ENCODE data around the gene LRP10.

The LRP10 gene

GRCh38 chr14:22884738-22885523 lies 13.4 kb downstream of the LRP10 start:
- DNase-seq (ENCODE audit: low spot score) (no peak), FAIRE-seq (no peak)

GRCh38 chr14:22885975-22886374 lies 14.4 kb downstream of the LRP10 start:
- FAIRE-seq (no peak), DNase-seq (ENCODE audit: low spot score) (no peak)

DNA sequence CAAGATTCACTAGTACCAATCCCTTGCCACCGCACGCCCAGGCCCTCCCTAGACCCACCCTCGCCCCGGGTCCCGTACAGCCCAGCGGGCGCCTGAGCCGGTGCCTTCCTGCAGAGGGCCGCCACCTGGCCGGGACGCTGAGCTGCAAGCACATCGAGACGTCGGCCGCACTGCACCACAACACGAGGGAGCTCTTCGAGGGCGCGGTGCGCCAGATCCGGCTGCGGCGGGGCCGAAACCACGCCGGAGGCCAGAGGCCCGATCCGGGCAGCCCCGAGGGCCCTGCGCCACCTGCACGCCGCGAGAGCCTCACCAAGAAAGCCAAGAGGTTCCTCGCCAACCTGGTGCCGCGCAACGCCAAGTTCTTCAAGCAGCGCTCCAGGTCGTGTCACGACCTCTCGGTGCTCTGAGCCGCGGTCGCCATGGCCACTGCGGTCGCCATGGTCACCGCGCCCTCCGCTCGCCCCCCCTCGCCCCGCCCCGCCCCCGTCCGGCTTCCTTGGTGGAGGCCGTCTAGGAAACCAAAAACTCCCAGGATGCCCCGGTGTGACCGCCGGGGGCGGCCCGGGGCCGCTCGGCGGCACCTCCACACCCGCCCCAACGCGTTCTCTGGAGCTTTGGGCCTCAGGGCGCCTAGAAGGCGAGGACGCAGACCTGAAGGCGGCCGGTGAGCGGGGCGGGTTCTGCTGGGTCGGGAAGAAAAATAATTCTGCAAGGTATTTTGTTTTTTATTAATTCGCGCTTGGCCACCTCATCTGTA lies 15.1 kb downstream of the LRP10 start:
- FAIRE-seq (no peak), DNase-seq (ENCODE audit: low spot score) (peak; percentile 31)

- FAIRE-seq (peak; percentile 55), DNase-seq (ENCODE audit: low spot score) (peak; percentile 81)
These were observed 15.9 kb downstream of the LRP10 start for GRCh38 chr14:22887260-22887989.

- FAIRE-seq (no peak), DNase-seq (ENCODE audit: low spot score) (no peak)
These were observed 16.4 kb downstream of the LRP10 start for GRCh38 chr14:22887990-22888378.

- no peak for DNase-seq (ENCODE audit: low spot score)
These were observed 17.1 kb downstream of the LRP10 start for GRCh38 chr14:22888662-22889061.

GRCh38 chr14:22890416-22890815 lies 18.9 kb downstream of the LRP10 start:
- FAIRE-seq = no peak
- no peak for DNase-seq (ENCODE audit: low spot score)

More at GRCh38 chr14:22888662-22889061, 17.1 kb downstream of the LRP10 start:
- no peak for FAIRE-seq

DNA sequence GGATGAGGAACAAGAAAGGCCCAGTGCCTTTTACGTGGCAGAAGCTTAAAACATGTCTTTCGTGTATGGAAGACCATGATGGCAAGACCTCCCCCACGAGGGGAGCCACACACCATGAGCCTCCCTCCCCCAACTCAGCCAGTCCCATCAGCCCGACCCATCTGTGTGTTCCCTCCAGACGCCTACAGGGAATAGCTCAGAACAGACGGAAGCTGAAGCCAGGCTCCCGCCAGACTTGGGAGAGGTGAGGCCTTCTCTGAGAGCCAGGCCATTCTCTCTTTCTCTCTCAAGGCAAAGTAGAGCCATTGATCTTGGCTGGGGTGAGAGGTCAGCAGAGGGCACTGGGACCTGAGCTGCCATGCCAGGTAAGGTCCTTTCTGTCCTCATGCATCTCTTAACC lies 20.9 kb downstream of the LRP10 start:
- no peak for FAIRE-seq

DNA sequence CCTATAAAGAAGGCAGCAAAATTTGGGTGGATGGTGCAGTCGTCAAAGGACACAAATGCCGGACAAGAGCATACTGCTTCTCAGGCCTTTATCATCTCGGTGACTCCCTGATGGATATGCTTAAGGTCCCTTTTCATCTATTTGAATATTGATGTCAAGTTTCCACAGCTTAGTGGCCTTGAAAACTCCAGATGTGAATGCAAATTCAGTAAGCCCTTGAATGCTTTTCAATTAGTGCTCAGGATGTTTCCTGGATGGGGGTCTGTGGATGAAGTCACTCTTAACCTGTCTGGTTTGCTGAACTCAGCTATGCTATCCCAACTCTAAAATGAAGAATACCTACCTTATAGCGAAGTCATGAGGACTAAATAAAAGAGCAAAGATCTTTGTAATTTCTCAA lies 22.2 kb downstream of the LRP10 start:
- no peak for DNase-seq (ENCODE audit: low spot score)
- no peak for FAIRE-seq

More for the DNA sequence above, 20.9 kb downstream of the LRP10 start:
- no peak for DNase-seq (ENCODE audit: low spot score)

GRCh38 chr14:22895402-22895801 lies 23.9 kb downstream of the LRP10 start:
- FAIRE-seq (no peak), DNase-seq (ENCODE audit: low spot score) (no peak)

GRCh38 chr14:22896356-22896755 lies 24.8 kb downstream of the LRP10 start:
- no peak for FAIRE-seq
- no peak for DNase-seq (ENCODE audit: low spot score)

- DNase-seq (ENCODE audit: low spot score) = no peak
- no peak for FAIRE-seq
These were observed 25.2 kb downstream of the LRP10 start for GRCh38 chr14:22896760-22897159.

DNA sequence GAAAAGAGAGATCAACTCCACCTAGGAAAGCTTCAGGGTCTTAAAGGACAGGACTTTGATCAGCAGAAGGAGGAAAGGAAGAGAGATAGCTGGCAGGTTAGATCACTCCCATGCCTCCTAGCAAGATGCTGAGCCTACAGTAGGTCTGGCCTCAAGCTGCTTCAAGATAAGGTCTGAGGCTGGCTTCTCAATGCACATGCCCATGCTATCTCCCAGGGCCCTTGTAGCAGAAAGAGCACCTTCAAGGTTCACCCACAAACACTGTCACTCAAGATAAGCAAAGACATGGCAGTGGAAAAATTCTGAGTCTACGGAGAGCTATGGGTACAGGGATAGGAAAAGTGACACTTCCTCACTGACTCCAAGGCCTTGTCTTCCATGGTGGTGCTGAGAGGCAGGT lies 25.8 kb downstream of the LRP10 start:
- FAIRE-seq (no peak), DNase-seq (ENCODE audit: low spot score) (no peak)

GRCh38 chr14:22898302-22899090 lies 27.0 kb downstream of the LRP10 start:
- peak; percentile 85 for DNase-seq (ENCODE audit: low spot score)
- peak; percentile 35 for FAIRE-seq

GRCh38 chr14:22900081-22900799 lies 28.7 kb downstream of the LRP10 start:
- FAIRE-seq = no peak
- DNase-seq (ENCODE audit: low spot score) = peak; percentile 22

DNA sequence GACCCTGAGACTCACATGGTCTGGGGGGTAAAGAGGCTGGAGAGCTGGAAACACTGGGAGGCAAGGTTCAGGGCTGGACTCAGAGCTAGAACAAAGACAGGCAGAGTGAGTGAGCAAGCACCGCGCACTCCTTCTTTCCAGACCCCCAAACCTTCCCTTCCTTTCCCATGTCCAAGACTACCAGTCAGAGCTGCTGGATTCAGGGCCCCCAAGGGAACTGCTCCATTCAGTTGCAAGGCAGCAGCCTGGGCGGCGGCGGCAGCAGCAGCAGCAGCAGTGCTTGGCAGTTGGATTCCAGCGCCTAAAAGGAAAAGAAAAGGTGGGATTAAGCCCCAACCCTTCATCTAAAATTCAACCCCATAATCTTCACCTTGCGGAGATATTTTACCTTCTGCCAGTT lies 30.3 kb downstream of the LRP10 start:
- FAIRE-seq = no peak

DNA sequence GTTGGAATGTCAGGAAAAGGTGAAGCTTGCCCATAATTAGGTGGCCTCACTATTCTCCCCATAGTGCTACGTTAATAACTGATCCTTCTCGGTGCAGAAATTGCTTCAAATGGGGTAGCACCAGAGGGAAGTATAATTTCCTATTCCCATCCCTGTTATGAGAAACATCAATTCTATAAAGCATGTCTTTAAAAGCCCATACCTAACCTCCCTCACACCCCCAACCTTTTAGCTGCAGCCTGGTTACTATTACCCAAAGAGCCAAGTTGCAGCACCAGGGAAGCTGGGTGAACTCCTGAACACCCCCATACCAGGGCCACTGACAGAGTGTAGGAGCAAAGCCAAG lies 32.2 kb downstream of the LRP10 start:
- DNase-seq (ENCODE audit: low spot score) (no peak), FAIRE-seq (no peak)

More for the DNA sequence above, 30.3 kb downstream of the LRP10 start:
- DNase-seq (ENCODE audit: low spot score) = no peak

DNA sequence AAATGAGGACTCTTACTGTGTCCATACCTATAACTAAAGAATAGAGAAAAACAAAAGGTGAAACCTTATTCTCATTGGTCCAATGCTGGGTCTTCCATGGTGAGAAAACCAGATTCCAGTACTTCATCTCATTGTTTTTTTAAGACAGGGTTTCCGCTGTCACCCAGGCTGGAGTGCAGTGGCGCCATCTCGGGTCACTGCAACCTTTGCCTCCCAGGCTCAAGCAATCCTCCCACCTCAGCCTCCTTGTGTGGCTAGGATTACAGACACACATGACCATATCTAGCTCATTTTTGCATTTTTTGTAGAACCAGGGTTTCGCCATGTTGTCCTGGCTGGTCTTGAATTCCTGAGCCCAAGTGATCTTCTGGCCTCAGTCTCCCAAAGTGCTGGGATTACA lies 34.1 kb downstream of the LRP10 start:
- no peak for FAIRE-seq
- no peak for DNase-seq (ENCODE audit: low spot score)

DNA sequence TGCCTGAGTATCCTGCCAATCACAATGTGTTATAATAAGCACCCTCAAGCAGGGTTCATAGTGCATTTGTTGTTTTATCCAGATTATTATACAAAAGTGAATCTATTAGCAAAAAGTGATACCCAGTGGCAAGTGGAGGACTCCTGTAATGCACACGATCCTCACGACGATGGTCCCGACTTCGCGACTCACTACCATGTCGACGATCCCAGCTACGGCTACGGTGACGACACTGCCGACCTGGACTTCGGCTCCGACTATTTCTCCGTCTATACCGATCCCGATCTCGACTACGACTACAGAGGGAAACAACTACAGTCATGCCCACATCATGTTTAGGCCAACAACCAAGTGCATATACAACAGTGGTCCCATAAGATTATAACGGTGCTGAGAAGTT lies 34.5 kb downstream of the LRP10 start:
- no peak for FAIRE-seq

DNA sequence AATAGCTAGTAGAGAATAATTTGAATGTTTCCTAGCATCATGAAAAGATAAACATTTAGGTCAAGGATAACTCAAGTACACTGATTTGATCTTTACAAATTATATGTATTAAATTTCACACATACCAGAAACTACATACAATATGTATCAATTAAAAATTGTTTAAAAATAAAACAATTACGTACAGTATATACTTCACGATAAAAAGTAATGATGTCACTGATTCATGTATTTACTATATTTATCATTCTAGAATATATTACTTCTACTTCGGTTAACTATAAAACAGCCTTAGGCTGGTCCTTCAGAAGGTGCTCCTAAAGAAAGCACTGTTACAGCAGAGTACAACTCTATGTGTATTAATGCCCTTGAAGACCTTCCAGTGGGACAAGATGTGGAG lies 35.9 kb downstream of the LRP10 start:
- DNase-seq (ENCODE audit: low spot score) (no peak), FAIRE-seq (no peak)

More for the DNA sequence above, 34.5 kb downstream of the LRP10 start:
- no peak for DNase-seq (ENCODE audit: low spot score)

DNA sequence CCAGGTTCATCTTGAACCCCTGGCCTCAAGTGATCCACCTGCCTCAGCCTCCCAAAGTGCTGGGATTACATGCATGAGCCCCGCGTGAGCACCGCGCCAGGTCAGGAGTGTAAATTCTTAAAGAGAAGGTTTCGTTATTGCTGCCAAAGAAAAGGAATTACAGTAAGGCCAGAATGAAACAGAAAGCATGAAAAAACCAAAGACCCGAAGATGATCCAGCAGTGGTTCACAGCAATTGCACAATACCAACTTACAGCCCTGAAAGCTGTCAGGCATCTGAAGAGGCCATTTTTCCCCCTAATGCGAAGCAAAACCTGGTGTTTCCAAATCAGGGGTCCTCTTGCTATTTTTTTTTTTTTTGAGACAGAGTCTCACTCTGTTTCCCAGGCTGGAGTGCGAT lies 37.1 kb downstream of the LRP10 start:
- DNase-seq (ENCODE audit: low spot score) (no peak), FAIRE-seq (no peak)
